H1 (cell line): ENCODE measurements around the gene SLFN12. TPM values are rescaled to one million over a fixed set of nuclear protein-coding genes. Genes with fewer than 3 reads are reported as not detected.

Experiments
- CTCF ChIA-PET: fragments of 300-600 bp; sonication (Branson Sonifier 250); formaldehyde crosslinking; loops from one replicate; lab custom pipeline; 2021; ENCODE audit not compliant: partially characterized antibody; lab: Charles Lee
- POLR2A ChIA-PET: fragments of 300-600 bp; sonication (Branson Sonifier 250); formaldehyde crosslinking; loops from one replicate; lab custom pipeline; 2021; ENCODE audit warnings: inconsistent platforms; ENCODE audit not compliant: partially characterized antibody; lab: Charles Lee
- DNase-seq, 2 experiments: peaks; one replicate each; pipeline versions ENCODE4 v3.0.0 to v3.0.0-alpha.2; 2010 to 2022; ENCODE audit warnings: low spot score in 2 of 2, low read depth in 1 of 2, mixed read lengths in 1 of 2
- FAIRE-seq: peaks from 2 replicates; lab custom pipeline; 2011; peaks lifted over from hg19 to GRCh38; lab: Jason Lieb, UNC
- H2AFZ ChIP-seq: 2 replicates; pipeline ENCODE4 v1.8.1; 2012; ENCODE audit warnings: low read length, inconsistent platforms
- H2AK5ac ChIP-seq: 2 replicates; pipeline ENCODE4 v1.6.1; 2013; ENCODE audit warnings: low read depth, low read length
- H2BK120ac ChIP-seq: replicated peaks from 2 replicates; pipeline ENCODE3; 2013; ENCODE audit warnings: low read depth, low read length, inconsistent platforms
- H2BK12ac ChIP-seq: 2 replicates; pipeline ENCODE4 v1.6.1; 2013; ENCODE audit warnings: low read depth, low read length
- H2BK15ac ChIP-seq: 2 replicates; pipeline ENCODE4 v1.6.1; 2013; ENCODE audit warnings: low read length
- H2BK20ac ChIP-seq: 2 replicates; pipeline ENCODE4 v1.6.1; 2013; ENCODE audit warnings: low read length
- H2BK5ac ChIP-seq: 2 replicates; pipeline ENCODE4 v1.6.1; 2013; ENCODE audit warnings: low read depth, low read length
- H3K14ac ChIP-seq: 2 replicates; pipeline ENCODE4 v1.6.1; 2013; ENCODE audit warnings: inconsistent platforms; ENCODE audit not compliant: insufficient read length
- H3K18ac ChIP-seq: 2 replicates; pipeline ENCODE4 v1.6.1; 2013; ENCODE audit warnings: low read length; ENCODE audit errors: extremely low read depth
- H3K23ac ChIP-seq: 2 replicates; pipeline ENCODE4 v1.6.1; 2013; ENCODE audit warnings: inconsistent platforms; ENCODE audit not compliant: insufficient read length
- H3K23me2 ChIP-seq: 2 replicates; pipeline ENCODE4 v1.6.1; 2013; ENCODE audit warnings: low read depth, low read length
- H3K27ac ChIP-seq: 2 replicates; pipeline ENCODE4 v1.6.1; 2011; ENCODE audit warnings: low read depth, low read length, inconsistent platforms
- H3K27me3 ChIP-seq, 4 experiments: replicated peaks in 1 of 4; 1 replicate in 1 of 4; 2 replicates in 3 of 4; pipeline versions ENCODE4 v1.6.1 to v1.8.1; 2011 to 2013; ENCODE audit warnings: low read length in 3 of 4, mild to moderate bottlenecking in 3 of 4, inconsistent platforms in 2 of 4, mixed read lengths in 2 of 4, moderate library complexity in 1 of 4; ENCODE audit not compliant: control insufficient read depth in 3 of 4, insufficient read depth in 3 of 4; ENCODE audit errors: extremely low read depth in 1 of 4
- H3K36me3 ChIP-seq, 4 experiments: 2 replicates each; pipeline versions ENCODE4 v1.6.1 to v1.8.1; 2011 to 2013; ENCODE audit warnings: mild to moderate bottlenecking in 4 of 4, low read length in 3 of 4, moderate library complexity in 2 of 4, control low read depth in 1 of 4, inconsistent platforms in 1 of 4; ENCODE audit not compliant: insufficient read depth in 4 of 4, control insufficient read depth in 2 of 4
- H3K4ac ChIP-seq: replicated peaks from 2 replicates; pipeline ENCODE3; 2013; ENCODE audit warnings: low read length, low read depth, mixed read lengths, inconsistent platforms; ENCODE audit not compliant: insufficient read length
- H3K4me1 ChIP-seq, 4 experiments: replicated peaks in 1 of 4; 1 replicate in 1 of 4; 2 replicates in 3 of 4; pipeline versions ENCODE4 v1.6.1 to v1.8.1; 2011 to 2013; ENCODE audit warnings: low read length in 3 of 4, inconsistent platforms in 2 of 4, mixed read lengths in 1 of 4; ENCODE audit not compliant: insufficient read depth in 4 of 4, control insufficient read depth in 3 of 4
- H3K4me2 ChIP-seq, 2 experiments: 2 replicates each; pipeline versions ENCODE4 v1.6.1 to v1.8.1; 2011 to 2013; ENCODE audit warnings: low read depth in 2 of 2, low read length in 2 of 2, control low read depth in 1 of 2, inconsistent platforms in 1 of 2, mild to moderate bottlenecking in 1 of 2; ENCODE audit not compliant: insufficient read depth in 1 of 2
- H3K4me3 ChIP-seq, 4 experiments: fragments of 200-600, 300-600 bp in 1 of 4; sonication (generic), shearing (Covaris generic), sonication (Bioruptor Twin) in 1 of 4; 2 replicates each; pipeline versions ENCODE4 v1.5.1 to v1.8.1; 2011 to 2016; ENCODE audit warnings: low read length in 4 of 4, low read depth in 3 of 4, control low read depth in 2 of 4, inconsistent platforms in 2 of 4, mild to moderate bottlenecking in 2 of 4, mixed read lengths in 1 of 4, moderate library complexity in 1 of 4; ENCODE audit not compliant: insufficient read depth in 2 of 4; ENCODE audit errors: extremely low read depth in 1 of 4
- H3K56ac ChIP-seq: replicated peaks from 2 replicates; pipeline ENCODE3; 2013; ENCODE audit warnings: low read depth, mild to moderate bottlenecking, mixed read lengths, low read length, inconsistent platforms; ENCODE audit not compliant: insufficient read length
- H3K79me1 ChIP-seq: 2 replicates; pipeline ENCODE4 v1.6.1; 2013; ENCODE audit warnings: low read depth, low read length, control low read depth
- H3K79me2 ChIP-seq, 2 experiments: 2 replicates each; pipeline versions ENCODE4 v1.6.1 to v1.8.1; 2012 to 2013; ENCODE audit warnings: low read length in 2 of 2, mild to moderate bottlenecking in 2 of 2, inconsistent platforms in 1 of 2; ENCODE audit not compliant: insufficient read depth in 2 of 2, control insufficient read depth in 1 of 2
- H3K9ac ChIP-seq, 4 experiments: replicated peaks in 1 of 4; 1 replicate in 1 of 4; 2 replicates in 3 of 4; pipeline versions ENCODE4 v1.6.1 to v1.8.1; 2011 to 2013; ENCODE audit warnings: low read depth in 3 of 4, low read length in 3 of 4, control low read depth in 2 of 4, mild to moderate bottlenecking in 2 of 4, moderate library complexity in 2 of 4, inconsistent platforms in 1 of 4; ENCODE audit errors: extremely low read depth in 1 of 4
- H3K9me3 ChIP-seq, 2 experiments: 2 replicates each; pipeline versions ENCODE4 v1.6.1 to v1.8.1; 2012 to 2013; ENCODE audit warnings: mild to moderate bottlenecking in 2 of 2, moderate library complexity in 2 of 2, control low read depth in 1 of 2, inconsistent platforms in 1 of 2, low read depth in 1 of 2, low read length in 1 of 2, mixed read lengths in 1 of 2; ENCODE audit not compliant: insufficient read depth in 2 of 2
- H4K20me1 ChIP-seq, 2 experiments: replicated peaks in 1 of 2; 2 replicates each; pipeline versions ENCODE3 to v1.8.1; 2011 to 2013; ENCODE audit warnings: inconsistent platforms in 2 of 2, low read length in 2 of 2, mild to moderate bottlenecking in 1 of 2; ENCODE audit not compliant: insufficient read depth in 2 of 2, control insufficient read depth in 1 of 2
- H4K5ac ChIP-seq: 2 replicates; pipeline ENCODE4 v1.6.1; 2013; ENCODE audit warnings: low read length, low read depth, mixed read lengths, inconsistent platforms; ENCODE audit not compliant: insufficient read length
- H4K8ac ChIP-seq: 2 replicates; pipeline ENCODE4 v1.8.0; 2013; ENCODE audit warnings: mild to moderate bottlenecking, moderate library complexity, low read length, inconsistent platforms; ENCODE audit not compliant: insufficient read depth; ENCODE audit errors: extremely low read depth
- H4K91ac ChIP-seq: replicated peaks from 2 replicates; pipeline ENCODE3; 2013; ENCODE audit warnings: low read length, mixed read lengths, inconsistent platforms; ENCODE audit not compliant: insufficient read length
- CREB1 ChIP-seq: IDR thresholded peaks from 2 replicates; pipeline ENCODE4 v1.6.1; 2012; ENCODE audit warnings: inconsistent platforms
- EGR1 ChIP-seq: IDR thresholded peaks from 2 replicates; pipeline ENCODE4 v1.6.1; 2011; ENCODE audit warnings: low read depth, low read length, borderline replicate concordance
- EZH2 ChIP-seq: fragments of 200-600 bp; sonication (generic); IDR thresholded peaks from 2 replicates; pipeline ENCODE4 v1.7.1; 2012; ENCODE audit warnings: low read depth, mild to moderate bottlenecking, moderate library complexity, low read length, inconsistent platforms; ENCODE audit not compliant: severe bottlenecking
- HDAC2 ChIP-seq, 2 experiments: fragments of 300-600 bp in 1 of 2; sonication (generic) in 1 of 2; IDR thresholded peaks; 2 replicates each; pipeline ENCODE4 v1.6.1; 2011 to 2012; ENCODE audit warnings: low read depth in 2 of 2, low read length in 2 of 2, mild to moderate bottlenecking in 2 of 2, moderate library complexity in 2 of 2, borderline replicate concordance in 1 of 2, inconsistent platforms in 1 of 2
- JUN ChIP-seq: IDR thresholded peaks from 2 replicates; pipeline ENCODE4 v1.6.1; 2011; ENCODE audit warnings: low read depth, mild to moderate bottlenecking, improper control_type of control experiment, low read length
- MAFK ChIP-seq: IDR thresholded peaks from 2 replicates; pipeline ENCODE4 v1.6.1; 2012; ENCODE audit warnings: low read depth, mild to moderate bottlenecking, improper control_type of control experiment, low read length
- MAX ChIP-seq: IDR thresholded peaks from 2 replicates; pipeline ENCODE4 v1.6.1; 2012; ENCODE audit warnings: inconsistent platforms
- RBBP5 ChIP-seq: IDR thresholded peaks from 2 replicates; pipeline ENCODE4 v1.7.1; 2012; ENCODE audit warnings: low read depth, mild to moderate bottlenecking, inconsistent platforms, low read length, moderate library complexity, borderline replicate concordance
- SAP30 ChIP-seq: fragments of 300-600 bp; sonication (generic); IDR thresholded peaks from 2 replicates; pipeline ENCODE4 v1.7.1; 2012; ENCODE audit warnings: low read length, moderate library complexity, mild to moderate bottlenecking, inconsistent platforms; ENCODE audit not compliant: insufficient read depth, insufficient replicate concordance
- SIN3A ChIP-seq, 2 experiments: IDR thresholded peaks in 1 of 2; conservative IDR thresholded peaks in 1 of 2; 2 replicates each; pipeline ENCODE4 v1.6.1; 2011 to 2012; ENCODE audit warnings: low read length in 2 of 2, improper control_type of control experiment in 1 of 2, low read depth in 1 of 2, mild to moderate bottlenecking in 1 of 2
- SP4 ChIP-seq: IDR thresholded peaks from 2 replicates; pipeline ENCODE4 v1.6.1; 2012; ENCODE audit warnings: low read length, inconsistent platforms
- TBP ChIP-seq: IDR thresholded peaks from 2 replicates; pipeline ENCODE4 v1.6.1; 2011; ENCODE audit warnings: low read depth, low read length, improper control_type of control experiment
- WGBS, 2 experiments: shearing (Covaris generic) in 1 of 2; methylation state at CpG; one replicate each; pipeline versions ENCODE4 v1.1.6 to v1.1.7; 2013 to 2015; ENCODE audit warnings: low lambda C conversion rate in 2 of 2, mixed read lengths in 2 of 2, inconsistent platforms in 1 of 2, low coverage in 1 of 2, missing lambda C conversion rate in 1 of 2; ENCODE audit not compliant: insufficient replicate concordance in 2 of 2, insufficient coverage in 1 of 2, insufficient read length in 1 of 2; ENCODE audit errors: extremely low coverage in 1 of 2, missing lambda C conversion rate in 1 of 2; 5-methylcytosine and 5-hydroxymethylcytosine counted together
- polyA plus RNA-seq, 7 experiments: library from polyadenylated mRNA; depleted of rRNA in 3 of 7; stranded (reverse) in 5 of 7; unstranded in 2 of 7; fragments of >200 nt in 5 of 7; fragments of 200-250 nt in 2 of 7; gene quantifications; 1 replicate in 5 of 7; 2 replicates in 1 of 7; 4 replicates in 1 of 7; pipeline versions ENCODE4 v1.2.1 to v1.2.3, GENCODE V29; 2011 to 2013; ENCODE audit warnings: missing spikeins in 2 of 7, mixed read lengths in 2 of 7
- total RNA-seq: library from RNA; stranded (reverse); fragmentation: NEBNext Ultra II Directional; extraction: Animal tissue kit (Norgen Biotek cat#: 25700); gene quantifications from 2 replicates; pipeline ENCODE4 v1.2.1, GENCODE V29; 2021

Gene SLFN12
- total and polyA plus RNA-seq, 2 of the 8 experiments (the other 6 are each of a cell fraction or from before 2014, with no cell fraction given): 1.6 to 10.7 TPM

GRCh38 chr17:35460354-35460851 is 28.1 kb upstream of the SLFN12 start:
- FAIRE-seq: no peak
- Histone ChIP-seq H3K4me2 (peak overlapping the region; percentile 54 to 86), H2AFZ (peak overlapping the region; percentile 60; the same call in 1 of the 2 replicates)
- TF ChIP-seq EGR1: peak; percentile 73; the same call in 1 of the 2 replicates
- no peak for TF ChIP-seq JUN
- no peak for TF ChIP-seq SP4
- peak; percentile 37; the same call in 1 of the 2 replicates for TF ChIP-seq TBP
- TF ChIP-seq HDAC2 (IDR thresholded peaks at IDR 0.05; ENCODE audit: borderline replicate concordance in 1 of 2, low read depth in 2 of 2, low read length in 2 of 2): no peak
- peak; percentile 74 for TF ChIP-seq EZH2
- peak; percentile 65; the same call in 1 of the 2 replicates for TF ChIP-seq MAX
- TF ChIP-seq SAP30: no peak
- TF ChIP-seq SIN3A (conservative IDR thresholded peaks at IDR 0.05 in 1 of 2, IDR thresholded peaks at IDR 0.05 in 1 of 2; ENCODE audit: low read depth in 1 of 2, low read length in 2 of 2): no peak
- 0 out of 2 replicates have a peak, but pooled peaks have one; percentile 32 for TF ChIP-seq CREB1
- TF ChIP-seq MAFK: no peak
- no peak for TF ChIP-seq RBBP5

More at GRCh38 chr17:35460354-35460851, 28.1 kb upstream of the SLFN12 start:
- no peaks in the 10 kb centered on the region for H4K20me1 ChIP-seq
- peak overlapping the region; percentile 23 to 58 (median 40); a peak in 7 of 8 replicates for H3K4me3 ChIP-seq
- H3K14ac ChIP-seq: no peak overlapping the region
- no peak overlapping the region for H2BK120ac ChIP-seq
- H2BK12ac ChIP-seq: no peak overlapping the region; the same call in 1 of the 2 replicates
- no peak overlapping the region for H2BK20ac ChIP-seq
- H3K27ac ChIP-seq: no peak overlapping the region
- H3K36me3 ChIP-seq: no peaks in the 10 kb centered on the region
- ChIA-PET POLR2A (interaction anchor here (1.6 kb wide), 1 partner anchor 12 kb away, joined by 4 read pairs; the partner anchor contains the start of gene SLFN13), CTCF (interaction anchor here (1.0 kb wide), 1 partner anchor 12 kb away, joined by 3 read pairs; the partner anchor contains the start of gene SLFN13)
- H2BK15ac ChIP-seq: no peak overlapping the region
- H3K9ac ChIP-seq: no peak overlapping the region
- no peak overlapping the region for H3K56ac ChIP-seq
- H3K23ac ChIP-seq: no peak overlapping the region
- no peaks in the 10 kb centered on the region for H3K23me2 ChIP-seq
- 2% methylated on average over 30 of the region's 44 CpGs; no CpG with 5 or more reads in 1 of the 2 experiments for WGBS, 2 experiments
- no peak overlapping the region for H3K4ac ChIP-seq
- H3K27me3 ChIP-seq: peaks cover 13 to 46% (median 29%) of the 10 kb centered on the region in 4 experiments
- H3K4me1 ChIP-seq: peaks cover 0 to 2% (median 0%) of the 10 kb centered on the region in 4 experiments; a peak in 1 of 7 replicates
- H2AK5ac ChIP-seq: no peak overlapping the region
- no peaks in the 10 kb centered on the region for H3K79me1 ChIP-seq
- no peaks in the 10 kb centered on the region for H3K79me2 ChIP-seq
- DNase-seq: peak; percentile 59 to 77
- H4K91ac ChIP-seq: peak overlapping the region; percentile 17
- no peak overlapping the region for H4K5ac ChIP-seq
- no peak overlapping the region for H2BK5ac ChIP-seq
- no peak overlapping the region; the same call in 1 of the 2 replicates for H3K18ac ChIP-seq
- no peaks in the 10 kb centered on the region for H3K9me3 ChIP-seq
- H4K8ac ChIP-seq: peak overlapping the region; percentile 22; the same call in 1 of the 2 replicates
